ENCODE data around the gene REM1. TPM values are rescaled to one million over a fixed set of nuclear protein-coding genes. Genes with fewer than 3 reads are reported as not detected.
"Not testable (repeated sequence)": the region's sequence is repeated elsewhere in the genome, so short reads cannot be mapped to it uniquely, and the experiment has no call there.

The REM1 gene, protein sequence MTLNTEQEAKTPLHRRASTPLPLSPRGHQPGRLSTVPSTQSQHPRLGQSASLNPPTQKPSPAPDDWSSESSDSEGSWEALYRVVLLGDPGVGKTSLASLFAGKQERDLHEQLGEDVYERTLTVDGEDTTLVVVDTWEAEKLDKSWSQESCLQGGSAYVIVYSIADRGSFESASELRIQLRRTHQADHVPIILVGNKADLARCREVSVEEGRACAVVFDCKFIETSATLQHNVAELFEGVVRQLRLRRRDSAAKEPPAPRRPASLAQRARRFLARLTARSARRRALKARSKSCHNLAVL
- polyA plus RNA-seq (ENCODE audit: insufficient read length in 4 of 4): 1 to 10 TPM in 2 of 4 donors, under 1 TPM in 2; 0.44 to 2.7 (median 0.83) TPM

GRCh38 chr20:31474758-31475427 lies at the start of gene REM1, which contains the start of gene DEFB124:
Gene REM1, plus strand, starts transcription at chr20:31475288. Its CDS starts 1,158 bp downstream, at chr20:31476446.
Gene DEFB124, minus strand, starts transcription at chr20:31475127. Its CDS starts 2,114 bp downstream, at chr20:31473013.
- no peak for DNase-seq (ENCODE audit: low read depth in 4 of 4, low spot score in 3 of 4)

DNA sequence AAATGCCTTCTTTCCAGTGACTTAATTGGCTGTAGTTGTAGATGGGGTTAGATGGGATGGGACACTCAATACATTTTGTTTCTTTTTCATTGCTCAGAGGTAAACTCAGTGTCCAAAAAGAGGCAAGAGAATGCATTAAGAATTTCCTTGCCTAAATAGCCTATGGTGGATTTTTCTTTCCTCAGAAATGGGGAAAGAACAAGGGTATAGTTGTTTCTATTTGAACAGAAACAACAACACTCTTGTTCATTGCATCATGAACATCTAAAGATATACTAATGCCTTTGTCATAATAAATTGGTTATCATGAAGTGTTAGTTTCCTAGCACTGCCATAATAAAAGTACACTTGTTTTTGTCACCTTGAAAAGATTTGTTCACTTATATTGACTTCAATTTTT lies 49.3 kb upstream of the REM1 start:
- no peak for DNase-seq (ENCODE audit: low read depth in 4 of 4, low spot score in 3 of 4)

DNA sequence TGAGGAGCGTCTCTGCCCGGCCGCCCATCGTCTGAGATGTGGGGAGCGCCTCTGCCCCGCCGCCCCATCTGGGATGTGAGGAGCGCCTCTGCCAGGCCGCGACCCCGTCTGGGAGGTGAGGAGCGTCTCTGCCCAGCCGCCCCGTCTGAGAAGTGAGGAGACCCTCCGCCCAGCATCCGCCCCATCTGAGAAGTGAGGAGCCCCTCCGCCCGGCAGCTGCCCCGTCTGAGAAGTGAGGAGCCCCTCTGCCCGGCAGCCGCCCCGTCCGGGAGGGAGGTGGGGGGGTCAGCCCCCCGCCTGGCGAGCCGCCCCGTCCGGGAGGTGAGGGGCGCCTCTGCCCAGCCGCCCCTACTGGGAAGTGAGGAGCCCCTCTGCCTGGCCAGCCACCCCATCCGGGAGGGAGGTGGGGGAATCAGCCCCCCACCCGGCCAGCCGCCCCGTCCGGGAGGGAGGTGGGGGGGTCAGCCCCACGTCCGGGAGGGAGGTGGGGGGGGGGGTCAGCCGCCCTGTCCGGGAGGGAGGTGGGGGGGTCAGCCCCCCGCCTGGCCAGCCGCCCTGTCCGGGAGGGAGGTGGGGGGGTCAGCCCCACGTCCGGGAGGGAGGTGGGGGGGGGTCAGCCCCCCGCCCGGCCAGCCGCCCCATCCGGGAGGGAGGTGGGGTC lies 48.1 kb upstream of the REM1 start:
- not testable (repeated sequence) for DNase-seq (ENCODE audit: low read depth in 4 of 4, low spot score in 3 of 4)

- not testable (repeated sequence) for DNase-seq (ENCODE audit: low read depth in 4 of 4, low spot score in 3 of 4)
These were observed 47.5 kb upstream of the REM1 start for GRCh38 chr20:31427576-31427975.

DNA sequence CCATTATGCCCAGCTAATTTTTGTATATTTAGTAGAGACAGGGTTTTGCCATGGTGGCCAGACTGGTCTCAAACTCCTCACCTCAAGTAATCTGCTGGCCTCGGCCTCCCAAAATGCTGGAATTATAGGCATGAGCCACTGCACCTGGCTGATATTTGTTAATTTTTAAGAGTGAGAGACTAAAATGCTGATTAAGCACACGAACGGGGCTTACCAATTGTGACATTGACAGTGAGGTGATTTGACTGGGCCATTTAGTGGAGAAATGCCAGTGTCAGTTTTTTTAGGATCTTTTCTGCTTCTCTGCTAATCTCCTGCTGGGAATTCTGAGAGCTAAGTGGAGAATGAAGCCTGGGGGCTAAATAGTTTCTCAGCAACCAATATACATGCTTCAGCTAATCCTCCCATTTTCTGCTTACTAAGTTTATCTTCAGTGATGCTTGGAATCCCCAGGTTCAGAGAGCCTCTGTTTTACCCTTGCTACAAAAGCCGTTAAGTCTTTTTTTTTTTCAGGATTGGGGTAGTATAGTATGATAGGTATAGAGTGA lies 44.4 kb upstream of the REM1 start:
- DNase-seq (ENCODE audit: low read depth in 4 of 4, low spot score in 3 of 4): no peak

DNA sequence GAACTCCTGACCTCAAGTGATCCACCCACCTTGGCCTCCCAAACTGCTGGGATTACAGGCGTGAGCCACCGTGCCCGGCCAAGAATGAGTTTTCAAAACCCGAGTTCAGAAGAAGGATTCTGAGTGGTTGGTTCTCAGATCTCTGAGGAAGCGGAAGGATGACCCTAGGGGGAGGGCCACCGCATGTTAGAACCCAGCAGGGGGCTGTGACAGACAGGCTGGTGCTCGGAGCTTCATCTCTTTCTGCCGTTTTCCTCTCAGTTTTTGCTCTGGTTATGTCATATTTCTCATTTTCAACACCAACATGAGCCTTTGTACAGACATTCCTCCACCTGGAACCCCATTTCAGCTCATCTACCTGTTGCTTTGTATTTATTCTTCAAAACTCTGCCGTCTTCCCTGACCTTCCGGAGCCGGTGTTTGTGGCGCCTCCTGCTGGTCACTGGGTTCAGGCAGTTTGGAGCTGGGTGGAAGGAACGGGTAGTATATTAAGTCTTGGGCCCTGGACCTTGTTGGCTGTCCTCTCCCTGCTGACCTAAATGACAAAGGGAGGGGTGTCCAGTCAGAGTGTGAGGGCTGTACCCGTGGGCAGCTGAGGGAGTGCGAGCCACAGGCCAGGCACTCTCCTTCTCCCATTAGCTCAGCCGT lies 35.0 kb upstream of the REM1 start, which contains the start of gene DEFB123:
Gene DEFB123, plus strand, starts transcription at position 621 of the 648 bp plus-strand sequence. CDS start 67 bp downstream, outside the sequence.
- no peak for DNase-seq (ENCODE audit: low read depth in 4 of 4, low spot score in 3 of 4)

DNA sequence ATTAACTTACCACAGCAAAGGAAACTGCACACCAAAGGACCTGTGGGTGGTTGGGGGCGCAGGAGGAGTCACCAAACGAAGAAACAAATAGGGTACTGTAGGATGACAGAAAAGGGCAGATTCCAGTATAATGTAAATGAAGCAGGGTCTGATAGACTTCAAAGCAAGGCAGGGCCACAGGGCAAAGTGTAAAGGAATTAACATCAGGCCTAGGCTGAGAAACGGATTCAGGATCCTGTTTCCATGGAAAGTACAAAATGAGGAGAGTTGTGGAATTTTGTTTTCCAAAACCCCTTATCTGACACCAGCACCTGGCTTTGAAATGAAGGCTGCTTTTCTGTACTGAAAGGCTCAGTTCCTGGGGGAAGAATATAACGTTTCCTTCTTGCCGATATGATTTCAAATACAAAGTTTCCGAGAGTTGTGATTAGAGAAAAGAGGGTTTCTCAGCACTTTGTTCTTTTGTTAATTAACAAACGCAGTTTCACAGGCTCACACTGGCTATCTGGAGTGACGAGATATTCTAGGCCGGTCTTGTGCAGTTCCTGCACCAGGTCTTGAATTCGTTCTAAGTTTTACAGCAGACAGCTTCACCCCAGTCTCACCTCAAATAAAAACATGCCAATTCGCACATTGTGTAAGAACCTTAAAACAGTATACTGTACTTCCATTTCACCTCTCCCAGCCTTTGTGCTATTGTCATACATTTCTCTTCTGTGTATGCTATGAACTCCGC lies 28.8 kb upstream of the REM1 start:
- DNase-seq (ENCODE audit: low read depth in 4 of 4, low spot score in 3 of 4): no peak

- DNase-seq (ENCODE audit: low read depth in 4 of 4, low spot score in 3 of 4): no peak
These were observed 25.3 kb upstream of the REM1 start for GRCh38 chr20:31449511-31450414.

DNA sequence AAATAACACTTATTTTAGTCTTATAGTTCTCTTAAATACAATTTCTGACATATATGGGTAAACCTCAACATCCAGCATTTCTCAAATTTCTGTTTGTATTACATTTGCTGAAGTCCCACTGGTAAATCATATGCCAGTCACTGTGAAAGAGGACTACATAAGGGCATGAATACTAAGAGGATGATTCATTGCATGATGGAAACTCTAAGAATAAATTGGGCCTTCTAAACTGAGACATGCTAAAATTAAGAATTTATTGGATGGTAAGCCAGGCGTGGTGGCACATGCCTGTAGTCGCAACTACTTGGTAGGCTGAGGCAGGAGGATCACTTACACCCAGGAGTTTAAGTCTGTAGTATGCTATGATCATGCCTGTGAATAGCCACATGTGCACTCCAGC lies 22.5 kb upstream of the REM1 start:
- no peak for DNase-seq (ENCODE audit: low read depth in 4 of 4, low spot score in 3 of 4)

DNA sequence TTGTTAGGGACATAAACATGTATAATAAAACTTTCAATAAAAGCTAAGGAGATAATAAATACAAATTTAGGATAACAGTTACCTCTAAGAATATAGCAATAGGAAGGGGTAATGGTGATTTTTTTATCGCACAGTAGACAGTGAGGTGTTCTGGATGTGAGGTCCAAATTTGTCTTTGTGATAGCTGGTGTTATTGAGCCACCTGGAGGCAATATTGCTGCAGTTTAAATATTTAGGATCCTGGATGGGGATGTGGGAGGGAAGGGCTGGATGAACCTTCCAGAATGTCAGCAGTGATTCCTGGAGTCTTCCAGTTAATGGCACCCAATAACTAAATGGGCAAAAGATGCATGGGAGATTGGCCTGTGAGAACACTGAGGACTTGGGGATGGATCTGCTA lies 20.7 kb upstream of the REM1 start:
- DNase-seq (ENCODE audit: low read depth in 4 of 4, low spot score in 3 of 4): no peak

- not testable (repeated sequence) for DNase-seq (ENCODE audit: low read depth in 4 of 4, low spot score in 3 of 4)
These were observed 4.1 kb upstream of the REM1 start for GRCh38 chr20:31470946-31471345.

GRCh38 chr20:31472395-31473330 lies 2.4 kb upstream of the REM1 start:
- no peak for DNase-seq (ENCODE audit: low read depth in 4 of 4, low spot score in 3 of 4)

- no peak for DNase-seq (ENCODE audit: low read depth in 4 of 4, low spot score in 3 of 4)
These were observed 1.6 kb upstream of the REM1 start for GRCh38 chr20:31473331-31474096.

DNA sequence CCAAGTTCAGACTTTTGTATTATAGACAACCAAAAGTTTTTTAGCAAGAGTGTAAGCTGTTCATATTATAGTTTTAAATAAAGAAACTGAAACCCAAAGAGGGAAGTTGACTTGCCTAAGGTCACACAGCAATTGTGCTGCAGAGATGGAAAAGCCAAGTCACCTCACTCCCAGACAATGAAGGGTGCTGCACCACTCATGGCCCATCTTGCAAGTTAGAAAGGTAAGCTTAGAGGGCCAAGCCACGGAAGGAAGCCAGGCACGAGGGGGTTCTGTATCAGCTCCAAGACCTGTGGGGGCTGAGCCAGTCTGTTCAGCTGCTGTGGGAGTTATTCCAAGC lies 1.0 kb upstream of the REM1 start:
- no peak for DNase-seq (ENCODE audit: low read depth in 4 of 4, low spot score in 3 of 4)

GRCh38 chr20:31475472-31476293 lies 595 bp downstream of the REM1 start:
- no peak for DNase-seq (ENCODE audit: low read depth in 4 of 4, low spot score in 3 of 4)

GRCh38 chr20:31476294-31476585 lies 1.2 kb downstream of the REM1 start:
- no peak for DNase-seq (ENCODE audit: low read depth in 4 of 4, low spot score in 3 of 4)

All from left renal pelvis (tissue), 4 donors.